ENCODE measurements around the gene PLA2G2E. TPM values are rescaled to one million over a fixed set of nuclear protein-coding genes. Genes with fewer than 3 reads are reported as not detected.
"Not testable (repeated sequence)": the region's sequence is repeated elsewhere in the genome, so short reads cannot be mapped to it uniquely, and the experiment has no call there.

The PLA2G2E gene
- total RNA-seq, 4 donors from 2014 or later: not detected

DNA sequence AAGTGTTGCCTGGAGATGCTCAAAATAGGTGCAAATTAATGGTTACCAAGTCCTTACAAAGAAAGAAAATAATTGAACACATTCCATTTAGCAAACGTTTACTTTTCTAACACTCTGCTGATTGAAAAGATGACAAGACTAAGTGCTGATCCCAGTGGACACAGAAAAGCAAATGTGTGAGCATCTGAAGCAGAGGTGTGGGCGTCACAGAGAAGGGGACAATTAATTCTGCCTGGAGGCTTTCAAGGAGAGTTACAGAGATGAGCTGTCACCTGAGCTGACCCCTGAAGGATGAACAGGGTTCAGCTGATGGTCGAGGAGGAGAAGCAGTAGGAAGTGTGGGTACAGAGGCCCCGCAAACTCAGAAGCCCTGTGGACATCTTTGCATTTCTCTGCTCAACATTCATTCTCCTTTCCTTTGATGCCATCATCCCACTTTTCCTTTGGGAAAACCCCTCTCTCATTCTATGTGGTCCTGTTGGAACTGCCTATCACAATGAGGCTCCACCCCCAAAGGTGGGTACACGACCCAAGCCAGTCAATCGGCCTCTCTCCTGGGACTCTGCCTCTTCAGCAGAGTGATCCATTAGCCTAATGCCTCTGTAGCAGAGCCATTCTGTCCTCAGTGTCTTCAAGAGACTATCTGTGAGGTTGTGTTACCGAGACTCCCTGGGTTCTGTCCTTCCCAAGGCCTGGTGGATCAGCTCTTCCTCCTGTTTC lies 17.2 kb upstream of the PLA2G2E start:
- H3K4me3 ChIP-seq (ENCODE audit: low read depth, poor library complexity, severe bottlenecking): no peak overlapping the region
- TF ChIP-seq, protein P1, sequence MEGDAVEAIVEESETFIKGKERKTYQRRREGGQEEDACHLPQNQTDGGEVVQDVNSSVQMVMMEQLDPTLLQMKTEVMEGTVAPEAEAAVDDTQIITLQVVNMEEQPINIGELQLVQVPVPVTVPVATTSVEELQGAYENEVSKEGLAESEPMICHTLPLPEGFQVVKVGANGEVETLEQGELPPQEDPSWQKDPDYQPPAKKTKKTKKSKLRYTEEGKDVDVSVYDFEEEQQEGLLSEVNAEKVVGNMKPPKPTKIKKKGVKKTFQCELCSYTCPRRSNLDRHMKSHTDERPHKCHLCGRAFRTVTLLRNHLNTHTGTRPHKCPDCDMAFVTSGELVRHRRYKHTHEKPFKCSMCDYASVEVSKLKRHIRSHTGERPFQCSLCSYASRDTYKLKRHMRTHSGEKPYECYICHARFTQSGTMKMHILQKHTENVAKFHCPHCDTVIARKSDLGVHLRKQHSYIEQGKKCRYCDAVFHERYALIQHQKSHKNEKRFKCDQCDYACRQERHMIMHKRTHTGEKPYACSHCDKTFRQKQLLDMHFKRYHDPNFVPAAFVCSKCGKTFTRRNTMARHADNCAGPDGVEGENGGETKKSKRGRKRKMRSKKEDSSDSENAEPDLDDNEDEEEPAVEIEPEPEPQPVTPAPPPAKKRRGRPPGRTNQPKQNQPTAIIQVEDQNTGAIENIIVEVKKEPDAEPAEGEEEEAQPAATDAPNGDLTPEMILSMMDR (IDR thresholded peaks at IDR 0.05): no peak
- TF ChIP-seq POLR2A (IDR thresholded peaks at IDR 0.05): no peak
- peak in 1 of 2 donors; percentile 50 for DNase-seq (ENCODE audit: low spot score in 2 of 2)
- 76 to 78% methylated on average over 7 of the region's 7 CpGs for WGBS, 2 donors
- intact Hi-C loops (cut with DNase I; ENCODE audit: low total_unique reads): no loop called here

DNA sequence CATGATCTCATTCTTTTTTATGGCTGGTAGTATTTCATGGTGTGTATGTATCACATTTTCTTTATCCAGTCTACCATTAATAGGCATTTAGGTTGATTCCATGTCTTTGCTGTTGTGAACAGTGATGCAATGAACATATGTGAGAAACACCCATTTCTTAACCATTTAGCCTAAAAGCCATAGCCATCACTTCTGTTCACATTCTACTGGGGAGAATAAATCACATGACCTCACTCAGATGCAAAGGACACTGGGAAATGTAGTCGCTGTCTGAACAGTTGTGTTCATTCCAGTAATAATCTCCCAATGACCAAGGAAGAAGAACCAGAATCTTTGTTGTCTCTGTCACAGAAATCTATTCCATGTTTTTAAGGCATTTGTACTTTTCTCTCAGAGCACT lies 15.1 kb upstream of the PLA2G2E start:
- H3K4me3 ChIP-seq (ENCODE audit: low read depth, poor library complexity, severe bottlenecking): no peak overlapping the region
- 74 to 94% methylated on average over 1 of the region's 1 CpG for WGBS, 2 donors
- TF ChIP-seq, protein P1 (IDR thresholded peaks at IDR 0.05): no peak
- no peak for TF ChIP-seq POLR2A (IDR thresholded peaks at IDR 0.05)
- intact Hi-C loops (cut with DNase I; ENCODE audit: low total_unique reads): no loop called here
- DNase-seq (ENCODE audit: low spot score in 2 of 2): no peak

DNA sequence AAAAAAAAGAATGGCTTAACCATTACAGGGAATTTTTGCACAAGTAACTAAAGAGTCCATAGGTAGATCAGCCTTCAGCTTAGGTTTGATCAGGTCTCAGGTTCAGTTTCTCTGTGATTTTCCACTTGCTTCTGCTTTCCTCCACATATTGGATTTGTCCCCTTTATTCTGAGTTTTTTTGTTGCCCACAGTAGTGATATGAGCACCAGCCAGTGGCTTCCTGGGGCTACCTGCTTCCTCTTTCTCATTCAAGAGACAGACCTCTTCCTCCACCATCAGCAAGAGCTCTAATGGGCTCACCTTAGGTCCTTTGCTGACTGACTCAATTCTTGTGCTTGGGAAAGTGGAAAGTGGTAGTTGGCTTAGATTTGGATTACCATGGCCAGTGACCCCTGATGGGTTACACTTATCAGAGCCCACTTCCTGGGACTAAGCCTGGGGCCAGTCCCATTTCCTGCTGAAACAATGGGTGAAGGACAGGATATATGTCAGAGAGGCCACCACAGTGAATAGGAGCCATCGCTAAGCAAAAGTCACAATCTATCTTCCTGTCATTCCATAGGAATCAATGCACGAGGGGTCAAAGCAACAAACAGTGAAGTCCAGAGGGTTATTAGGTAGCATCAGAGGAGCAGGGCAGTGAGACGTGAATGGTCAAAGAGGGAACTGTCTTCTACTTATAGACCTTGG lies 12.8 kb upstream of the PLA2G2E start:
- 78 to 82% methylated on average over 3 of the region's 3 CpGs for WGBS, 2 donors
- no peak for DNase-seq (ENCODE audit: low spot score in 2 of 2)
- TF ChIP-seq, protein P1 (IDR thresholded peaks at IDR 0.05): no peak
- TF ChIP-seq POLR2A (IDR thresholded peaks at IDR 0.05): no peak
- no peak overlapping the region for H3K4me3 ChIP-seq (ENCODE audit: low read depth, poor library complexity, severe bottlenecking)
- intact Hi-C loops (cut with DNase I; ENCODE audit: low total_unique reads): no loop called here

DNA sequence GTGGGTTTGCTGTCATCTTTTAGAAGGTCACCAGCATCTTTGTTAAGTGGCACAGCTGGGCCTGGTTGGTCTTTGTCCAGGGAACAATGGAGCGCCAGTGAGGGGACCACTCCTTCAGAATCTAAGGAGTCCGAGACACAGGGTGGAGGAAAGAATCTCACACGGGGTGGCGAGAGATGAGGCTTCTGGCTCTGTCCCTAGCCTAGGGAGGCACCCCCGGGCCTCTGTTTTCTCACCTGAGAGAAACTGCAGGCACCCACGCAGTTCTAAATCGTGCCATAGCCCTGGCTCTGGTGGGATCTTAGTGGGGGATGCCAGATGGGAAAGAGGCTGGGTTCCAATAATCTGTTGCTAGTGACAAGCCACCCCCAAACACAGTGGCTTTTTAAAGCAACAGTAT lies 10.9 kb upstream of the PLA2G2E start:
- no peak overlapping the region for H3K4me3 ChIP-seq (ENCODE audit: low read depth, poor library complexity, severe bottlenecking)
- intact Hi-C loops (cut with DNase I; ENCODE audit: low total_unique reads): no loop called here
- DNase-seq (ENCODE audit: low spot score in 2 of 2): no peak
- TF ChIP-seq POLR2A (IDR thresholded peaks at IDR 0.05): no peak
- TF ChIP-seq, protein P1 (IDR thresholded peaks at IDR 0.05): no peak
- 66 to 74% methylated on average over 7 of the region's 7 CpGs for WGBS, 2 donors

DNA sequence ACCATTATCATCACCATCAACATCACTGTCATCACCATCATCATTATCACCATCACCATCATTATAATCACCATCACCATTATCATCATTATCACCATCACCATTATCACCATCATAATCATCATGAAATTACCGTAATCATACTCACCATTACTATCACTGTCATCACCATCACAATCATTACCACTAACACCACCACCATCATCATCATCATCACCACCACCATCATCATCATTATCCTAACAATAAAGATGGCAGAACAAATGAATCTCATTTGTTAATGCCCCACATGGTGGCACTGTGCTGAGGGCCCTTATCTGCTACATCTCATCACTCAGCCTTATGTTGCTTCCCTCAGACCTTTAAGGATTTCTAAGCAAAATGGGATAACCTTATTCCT lies 9.4 kb upstream of the PLA2G2E start:
- WGBS, 2 donors: 0% methylated on average over 1 of the region's 1 CpG
- no peak overlapping the region for H3K4me3 ChIP-seq (ENCODE audit: low read depth, poor library complexity, severe bottlenecking)
- no peak for DNase-seq (ENCODE audit: low spot score in 2 of 2)
- no peak for TF ChIP-seq POLR2A (IDR thresholded peaks at IDR 0.05)
- TF ChIP-seq, protein P1 (IDR thresholded peaks at IDR 0.05): no peak
- intact Hi-C loops (cut with DNase I; ENCODE audit: low total_unique reads): no loop called here

DNA sequence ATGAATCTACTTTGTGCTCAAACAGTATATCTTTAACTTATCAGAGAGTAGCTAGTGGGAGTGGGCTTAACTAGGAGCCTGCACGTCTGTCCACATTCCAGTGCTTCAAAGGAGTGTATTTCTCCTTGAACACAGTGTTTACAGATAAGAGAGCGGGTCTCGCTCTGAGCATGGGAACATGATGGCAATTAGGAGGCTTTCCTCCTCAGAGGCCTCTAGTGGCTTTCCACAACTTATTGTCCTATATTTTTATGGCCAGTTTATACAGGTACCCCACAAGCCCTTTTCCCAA lies 3.7 kb upstream of the PLA2G2E start:
- intact Hi-C loops (cut with DNase I; ENCODE audit: low total_unique reads); H3K4me3 ChIP-seq (ENCODE audit: low read depth, poor library complexity, severe bottlenecking); DNase-seq (ENCODE audit: low spot score in 2 of 2): not testable (repeated sequence)
- WGBS, 2 donors: 84 to 88% methylated on average over 3 of the region's 3 CpGs

Data from lower leg skin (tissue), 4 donors.